CD4-positive, alpha-beta T cell treated with Interleukin-1 beta for 1 hour (primary cell): ENCODE results near the gene SMTNL1.
A peak's percentile ranks its signal among the peaks of the same experiment; 100 is the strongest.

Experiments used
- DNase-seq, 2 donors: peaks; one replicate each; pipeline ENCODE4 v3.0.0-alpha.2; 2020 to 2022

The SMTNL1 gene, protein sequence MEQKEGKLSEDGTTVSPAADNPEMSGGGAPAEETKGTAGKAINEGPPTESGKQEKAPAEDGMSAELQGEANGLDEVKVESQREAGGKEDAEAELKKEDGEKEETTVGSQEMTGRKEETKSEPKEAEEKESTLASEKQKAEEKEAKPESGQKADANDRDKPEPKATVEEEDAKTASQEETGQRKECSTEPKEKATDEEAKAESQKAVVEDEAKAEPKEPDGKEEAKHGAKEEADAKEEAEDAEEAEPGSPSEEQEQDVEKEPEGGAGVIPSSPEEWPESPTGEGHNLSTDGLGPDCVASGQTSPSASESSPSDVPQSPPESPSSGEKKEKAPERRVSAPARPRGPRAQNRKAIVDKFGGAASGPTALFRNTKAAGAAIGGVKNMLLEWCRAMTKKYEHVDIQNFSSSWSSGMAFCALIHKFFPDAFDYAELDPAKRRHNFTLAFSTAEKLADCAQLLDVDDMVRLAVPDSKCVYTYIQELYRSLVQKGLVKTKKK

DNA sequence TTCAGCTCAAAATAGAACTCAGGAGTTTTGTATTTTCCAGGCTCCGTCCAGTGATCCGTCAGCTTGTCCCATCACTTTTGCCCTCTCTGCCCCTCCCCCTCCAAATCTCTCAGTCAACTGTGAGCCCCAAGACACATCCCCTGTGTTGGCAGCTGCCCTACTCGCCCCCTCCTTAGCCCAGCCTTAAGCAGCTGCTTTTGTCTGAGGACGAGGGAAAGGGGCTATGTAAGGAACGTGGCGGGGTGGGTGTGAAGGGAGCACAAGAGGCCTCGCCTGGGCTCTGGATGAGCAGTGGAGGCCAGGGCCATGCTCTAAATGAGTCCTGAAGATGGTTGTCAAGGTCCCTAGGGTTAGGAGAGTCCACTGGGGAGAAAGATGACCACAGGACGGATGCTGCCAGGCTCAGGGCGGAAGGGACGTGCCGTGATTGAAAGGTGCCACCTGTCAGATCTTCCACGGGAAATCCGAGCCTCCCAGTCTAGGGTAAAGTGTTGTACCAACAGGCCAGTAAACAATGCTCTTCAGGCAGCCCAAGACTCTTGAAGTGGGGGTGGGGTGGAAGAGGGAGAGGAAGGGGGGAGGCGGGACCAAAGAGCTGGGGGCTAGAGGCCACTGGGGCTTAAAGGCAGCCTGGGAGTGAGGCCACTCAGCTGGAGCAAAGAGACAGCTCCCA lies at the start of gene SMTNL1:
SMTNL1 (plus strand) TSS at position 649 of the 673 bp plus-strand sequence. CDS start 5,048 bp downstream, outside the sequence.
- DNase-seq: no peak

DNA sequence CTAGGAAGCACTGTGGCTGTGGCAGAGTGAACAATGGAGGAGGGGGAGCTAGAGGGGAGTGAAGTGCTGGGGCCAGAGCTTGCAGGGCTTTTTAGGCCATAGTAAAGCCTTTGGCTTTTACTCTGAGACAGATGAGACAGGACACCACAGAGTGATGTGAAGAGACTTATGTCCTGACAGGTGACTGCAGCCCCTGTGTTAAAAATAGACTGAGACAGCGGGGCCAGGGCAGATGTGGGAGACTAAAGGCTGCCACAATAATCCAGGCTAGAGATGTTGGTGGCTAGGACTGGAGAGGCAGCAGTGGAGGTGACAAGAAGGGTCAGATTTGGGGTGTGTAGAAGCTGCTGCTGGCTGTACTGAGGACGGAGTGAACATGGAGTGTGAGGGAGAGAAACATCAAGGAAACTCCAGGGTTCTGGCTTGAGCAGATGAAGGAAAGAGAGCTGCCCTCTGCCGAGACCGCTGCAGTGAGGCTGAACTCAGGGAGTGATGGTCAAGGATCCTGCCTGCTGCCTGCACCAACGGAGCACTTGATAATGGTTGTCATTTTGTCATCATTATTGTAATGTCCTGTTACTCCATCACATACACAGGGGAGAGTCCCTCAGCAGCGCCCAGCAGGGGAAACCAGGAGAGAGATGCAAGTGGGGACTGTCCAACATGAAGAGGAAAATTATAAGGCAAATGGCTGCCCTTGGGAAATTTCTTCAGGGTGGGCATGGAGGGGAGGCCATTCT lies 49.3 kb upstream of the SMTNL1 start:
- DNase-seq: no peak

DNA sequence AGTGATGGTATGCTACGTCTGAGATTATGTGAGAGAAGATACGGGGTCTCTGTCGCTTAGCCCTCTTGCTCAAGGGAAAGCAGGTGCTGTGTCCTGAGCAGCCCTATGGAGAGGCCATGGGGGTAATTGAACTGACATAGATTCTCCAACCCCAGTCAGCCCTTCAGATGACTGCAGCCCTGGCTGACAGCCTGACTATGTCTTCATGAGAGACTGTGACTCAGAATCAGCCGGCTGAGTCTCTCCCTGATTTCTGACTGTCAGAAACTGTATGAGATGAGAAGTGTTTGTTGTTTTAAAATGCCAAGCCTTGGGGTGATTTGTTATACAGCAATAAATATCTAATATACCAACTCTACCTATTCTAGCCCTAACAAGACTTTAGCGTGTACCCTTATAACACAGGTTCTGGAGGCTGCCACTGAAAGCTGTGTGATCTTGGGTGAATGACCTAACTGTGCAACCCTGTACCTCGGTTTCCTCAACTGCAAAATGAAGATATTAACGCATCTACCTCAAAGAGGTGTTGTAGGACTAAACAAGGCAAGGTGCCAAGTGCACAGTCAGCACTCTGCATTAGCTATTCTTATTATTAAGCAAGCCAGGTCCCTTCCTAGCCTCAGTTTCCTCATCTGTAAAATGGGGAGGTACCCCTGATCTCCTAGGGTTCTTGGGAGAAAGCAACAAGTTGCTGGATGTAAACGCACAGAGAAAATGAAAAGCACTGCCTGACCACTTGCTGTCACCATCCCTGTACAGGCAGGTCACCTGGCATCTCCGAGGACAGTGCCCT lies 46.7 kb upstream of the SMTNL1 start:
- DNase-seq: no peak

DNA sequence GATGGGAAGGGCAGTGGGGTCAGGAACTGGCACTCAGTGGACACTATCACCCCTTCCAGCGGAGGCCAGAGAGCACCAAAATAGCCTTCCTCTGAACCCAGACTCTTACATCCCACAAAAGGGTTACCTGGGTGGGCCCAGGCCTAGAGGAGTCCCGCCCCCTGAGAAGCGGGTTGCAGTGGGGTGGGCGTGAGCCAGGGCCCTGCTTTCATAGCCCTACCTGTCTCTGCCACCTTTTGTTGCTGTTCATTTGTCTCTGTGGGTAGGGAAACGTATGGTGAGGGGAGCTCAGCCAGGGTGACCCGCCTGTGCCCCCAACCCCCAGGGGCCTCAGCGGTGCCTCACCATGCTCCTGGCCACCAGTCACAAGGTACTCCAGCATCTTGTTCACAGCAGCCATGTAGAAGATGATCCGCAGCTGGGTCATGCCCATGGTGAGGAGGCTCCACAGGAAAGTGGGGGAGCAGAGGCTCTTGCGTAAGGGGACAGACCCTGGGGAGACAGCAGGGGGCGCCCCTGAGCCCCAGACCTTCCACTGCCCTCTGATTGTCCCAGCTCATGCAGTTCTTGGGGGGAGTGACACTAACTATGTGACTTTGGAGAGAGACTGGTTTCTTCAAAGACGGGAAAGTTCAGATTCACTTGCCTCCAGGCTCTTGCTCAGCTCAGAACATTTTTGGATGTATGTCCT lies 45.9 kb upstream of the SMTNL1 start:
- DNase-seq: peak; percentile 43 to 52

DNA sequence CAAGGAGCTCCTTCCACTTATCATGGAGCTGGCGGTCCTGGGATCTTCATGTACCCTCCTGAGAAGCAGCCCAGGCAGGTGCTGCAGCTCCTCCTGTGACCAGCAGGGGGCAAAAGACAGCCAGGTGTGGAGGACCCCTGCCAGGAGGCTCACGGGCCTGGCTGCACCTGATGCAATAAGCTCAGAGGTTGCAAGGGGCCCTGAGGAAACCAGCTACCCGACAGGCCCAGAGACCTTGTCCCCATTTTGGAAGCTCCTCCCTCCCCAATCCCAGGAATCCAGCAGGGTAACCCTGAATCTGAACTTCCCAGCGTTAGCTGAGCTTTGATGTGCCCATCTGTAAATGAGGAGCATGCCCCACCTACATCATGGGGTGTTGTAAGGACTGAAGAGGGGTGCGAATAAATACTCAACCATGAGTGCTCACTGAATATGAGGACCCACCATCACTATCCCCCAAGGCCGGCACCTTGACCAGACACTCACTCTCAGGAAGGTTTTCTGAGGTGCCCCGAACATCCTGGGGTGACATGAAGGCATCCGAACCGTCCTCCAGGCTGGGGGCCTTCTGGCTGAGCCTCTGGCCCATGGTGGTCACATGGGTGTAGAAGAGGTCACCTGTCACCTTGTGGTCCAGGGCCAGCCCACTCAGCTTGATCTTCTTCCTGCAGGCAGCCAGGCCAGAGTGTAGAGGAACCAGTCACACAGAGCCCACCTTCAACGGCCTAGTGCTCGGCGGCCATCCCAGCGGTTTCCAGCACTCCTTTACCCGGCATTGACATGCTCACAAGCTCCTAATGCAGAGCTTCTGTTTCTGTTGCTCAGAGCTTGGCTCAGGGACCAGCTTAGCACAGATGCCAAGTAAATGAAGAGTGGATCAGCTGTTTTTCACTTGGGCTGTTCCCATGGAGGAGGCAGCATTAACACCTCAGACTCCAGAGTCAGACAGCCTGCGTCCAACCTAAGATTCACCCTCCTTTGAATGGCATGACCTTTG lies 43.6 kb upstream of the SMTNL1 start:
- DNase-seq: peak; percentile 67 to 75

DNA sequence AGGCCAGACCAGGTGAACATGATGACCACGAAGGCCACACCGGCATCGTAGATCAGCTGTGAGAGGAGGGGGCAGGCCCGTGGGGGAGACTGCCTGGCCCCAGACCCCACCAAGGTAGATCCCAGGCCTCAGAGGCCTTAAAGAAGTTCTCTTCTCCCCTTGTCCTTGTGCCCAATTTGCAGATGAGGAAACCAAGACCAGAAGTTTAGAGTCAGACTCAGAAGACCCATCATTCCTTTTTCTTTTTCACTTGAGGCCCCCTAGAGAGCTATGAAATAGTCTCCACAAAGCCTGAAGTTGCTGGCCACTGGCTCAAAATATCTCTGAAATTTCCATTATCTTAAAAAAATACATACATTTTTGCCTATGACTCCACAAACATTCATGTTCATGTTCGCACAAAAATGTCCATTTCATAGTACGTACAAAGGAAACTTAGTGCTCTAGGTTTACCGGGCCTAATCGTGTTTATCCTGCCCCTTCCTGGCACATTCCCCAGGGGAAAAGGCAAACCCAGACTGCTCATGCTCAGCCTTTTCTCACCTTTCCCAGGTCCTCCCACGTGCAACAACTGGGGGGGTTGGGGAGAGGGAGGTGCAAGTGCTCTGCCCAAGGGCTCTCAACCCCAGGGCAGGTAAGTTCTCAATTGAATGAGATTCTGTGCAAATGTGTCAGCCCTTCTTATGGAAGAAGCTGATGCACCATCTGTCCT lies 41.1 kb upstream of the SMTNL1 start:
- no peak for DNase-seq

DNA sequence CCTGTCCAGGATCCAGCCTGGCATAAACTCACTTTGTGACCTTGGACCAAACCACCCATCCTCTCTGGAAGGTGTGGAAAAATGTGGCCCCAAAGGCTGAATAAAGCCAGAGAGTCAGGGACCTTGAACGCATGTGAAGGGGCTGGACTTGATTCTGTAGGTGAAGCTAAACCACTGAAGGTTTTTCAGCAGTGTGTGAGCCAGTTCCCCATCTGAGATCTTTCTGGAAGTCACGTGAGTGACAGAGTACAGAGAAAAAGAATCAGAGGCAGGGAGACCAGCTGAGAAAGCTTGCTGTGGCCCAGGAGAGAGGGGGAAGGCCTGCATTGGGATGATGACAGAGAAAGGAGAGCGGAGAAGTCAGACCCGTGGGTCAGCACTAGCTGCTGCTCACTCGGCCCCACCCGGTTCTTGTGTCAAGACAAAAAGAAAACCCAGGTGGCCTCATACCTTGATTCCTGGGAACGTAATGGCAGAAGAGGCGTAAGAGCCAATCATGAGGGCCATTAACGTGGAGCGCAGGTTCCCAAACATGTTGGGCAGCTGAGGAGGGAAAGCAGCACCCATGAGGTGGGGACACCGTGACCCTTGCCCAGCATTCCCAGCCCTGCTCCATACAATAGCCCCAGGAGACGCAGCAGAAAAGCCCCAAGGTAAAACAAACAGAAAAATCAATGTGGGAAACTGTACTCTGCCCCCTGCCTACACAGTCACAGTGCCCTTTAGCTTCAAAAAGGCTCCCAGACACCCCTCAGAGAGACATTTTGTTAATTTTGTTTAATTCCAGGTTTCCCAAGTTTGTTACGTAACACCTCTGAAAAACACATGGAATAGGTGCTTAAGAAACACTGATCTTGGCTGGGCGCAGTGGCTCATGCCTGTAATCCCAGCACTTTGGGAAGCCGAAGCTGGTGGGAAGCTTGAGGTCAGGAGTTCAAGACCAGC lies 39.8 kb upstream of the SMTNL1 start:
- no peak for DNase-seq

DNA sequence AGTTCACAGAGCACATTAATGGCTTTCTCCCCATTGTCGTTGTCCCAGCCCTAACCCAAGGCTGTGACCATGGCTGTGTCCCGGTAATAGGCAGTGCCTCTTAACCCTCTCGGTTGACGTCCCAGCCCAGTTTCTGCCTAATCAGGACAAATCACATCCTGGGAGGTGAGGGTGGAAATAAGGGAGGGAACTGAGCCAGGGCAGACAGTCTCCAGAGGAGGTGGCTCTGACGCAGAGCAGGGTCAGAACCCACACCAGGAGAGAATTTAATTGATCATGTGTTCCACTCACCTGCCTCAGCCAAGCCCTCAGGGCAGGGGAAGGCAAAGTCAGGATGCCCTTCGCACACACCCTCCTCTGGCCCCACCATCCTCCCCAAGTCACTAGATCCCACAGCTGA lies 38.9 kb upstream of the SMTNL1 start:
- DNase-seq: no peak

DNA sequence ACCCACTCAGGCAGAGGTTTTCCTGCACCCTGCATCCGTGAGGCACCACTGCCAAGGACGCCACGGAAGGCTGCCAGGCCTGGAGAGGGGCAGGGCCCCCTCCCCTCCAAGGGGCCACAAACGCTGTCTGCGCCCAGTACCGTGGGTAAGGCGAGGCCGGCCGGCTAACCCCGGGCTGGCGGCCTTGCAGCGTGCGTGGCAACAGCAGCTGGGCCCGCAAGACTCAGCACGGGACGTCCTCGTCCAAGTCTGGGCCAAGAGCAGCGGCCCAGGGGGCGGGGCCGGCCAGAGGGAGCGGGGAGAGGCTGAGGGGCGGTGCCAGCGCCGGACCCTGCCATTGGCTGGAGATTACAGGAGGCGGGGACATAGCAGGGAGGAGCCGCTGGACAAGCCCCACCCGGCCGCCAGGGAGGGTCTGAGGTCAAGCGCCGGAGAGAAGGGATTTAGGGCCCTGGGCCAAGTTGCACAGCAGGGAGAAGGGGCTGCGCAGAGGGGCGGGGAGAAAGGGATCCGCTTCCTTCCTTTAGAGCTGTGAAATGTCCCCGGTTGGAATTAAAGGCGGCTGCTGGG lies 37.9 kb upstream of the SMTNL1 start:
- peak; percentile 37 to 77 for DNase-seq

DNA sequence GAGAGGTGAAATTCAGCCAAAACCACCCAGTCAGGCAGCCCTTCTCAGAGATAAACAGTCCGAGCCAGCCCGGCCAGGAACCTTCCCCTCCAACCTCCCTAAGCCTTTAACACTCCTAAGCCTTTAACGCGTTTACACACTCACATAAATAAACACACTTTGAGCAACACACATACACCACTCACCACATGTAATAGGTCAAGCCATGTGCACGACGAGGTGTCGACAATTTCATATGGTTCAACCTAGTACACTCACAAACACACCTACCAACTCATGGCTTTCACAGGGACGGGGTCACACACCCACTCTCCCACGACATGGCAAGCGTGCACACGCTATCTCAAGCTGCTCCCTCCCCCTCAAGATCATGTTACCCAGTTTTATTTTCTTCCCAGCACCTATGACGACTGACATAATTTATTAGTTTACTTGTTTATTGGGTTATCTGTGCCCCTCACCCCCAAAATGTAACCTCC lies 37.4 kb upstream of the SMTNL1 start:
- DNase-seq: no peak

DNA sequence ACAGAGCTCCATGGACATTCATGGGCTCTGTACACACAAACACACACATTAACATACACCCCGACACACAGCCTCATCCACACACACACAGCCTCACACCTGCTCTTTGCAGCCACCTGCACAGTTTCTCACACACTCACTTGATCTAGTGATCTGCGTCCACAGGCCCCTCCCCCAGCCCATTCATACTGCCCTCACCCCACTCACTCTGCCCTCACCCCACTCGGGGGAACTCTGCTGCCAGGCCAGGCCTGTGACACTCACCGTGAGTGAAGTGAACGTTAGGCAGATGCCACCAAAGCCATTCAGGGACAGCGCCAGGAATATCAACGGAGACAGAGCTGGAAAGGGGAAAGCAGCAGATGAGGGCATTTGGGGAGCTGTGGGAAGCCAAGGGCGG lies 36.9 kb upstream of the SMTNL1 start:
- no peak for DNase-seq

DNA sequence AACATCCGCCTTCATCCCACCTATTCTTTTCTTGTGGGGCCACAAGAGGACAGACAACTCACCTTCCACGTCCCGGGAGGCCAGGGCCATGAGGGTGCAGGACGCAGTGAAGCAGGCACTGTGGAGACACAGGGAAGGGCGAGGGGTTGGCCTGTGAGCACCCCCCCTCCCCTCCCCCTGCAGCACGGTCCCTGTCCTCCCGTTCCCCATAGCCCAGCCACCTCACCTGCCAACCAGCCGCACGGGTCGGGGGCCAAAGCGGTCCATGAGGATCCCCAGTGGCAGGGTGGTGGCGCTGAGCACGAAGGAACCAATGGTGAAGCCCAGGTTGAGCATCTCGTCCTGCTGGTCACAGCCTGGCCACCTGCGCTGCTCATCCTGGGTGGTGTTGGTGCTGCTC lies 36.5 kb upstream of the SMTNL1 start:
- no peak for DNase-seq

DNA sequence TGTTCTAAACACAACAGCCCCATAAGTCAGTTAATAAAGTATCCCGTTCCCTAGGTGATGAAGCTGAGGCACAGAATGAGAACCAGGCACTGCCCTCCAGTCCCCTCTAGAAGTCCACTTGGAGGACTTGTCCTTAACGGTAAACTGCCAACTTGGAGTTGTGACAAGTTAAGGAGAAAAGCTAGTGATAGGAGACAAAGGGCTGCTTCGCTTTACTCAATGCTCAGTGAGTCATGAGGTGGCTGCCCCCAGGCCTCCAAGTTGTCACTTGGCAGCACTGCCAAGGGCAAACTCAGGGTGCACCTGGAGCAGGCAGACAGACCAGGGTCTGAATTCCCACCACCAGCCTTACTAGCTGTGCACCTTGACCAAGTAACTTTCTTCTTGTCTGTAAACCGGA lies 35.4 kb upstream of the SMTNL1 start:
- DNase-seq: no peak

DNA sequence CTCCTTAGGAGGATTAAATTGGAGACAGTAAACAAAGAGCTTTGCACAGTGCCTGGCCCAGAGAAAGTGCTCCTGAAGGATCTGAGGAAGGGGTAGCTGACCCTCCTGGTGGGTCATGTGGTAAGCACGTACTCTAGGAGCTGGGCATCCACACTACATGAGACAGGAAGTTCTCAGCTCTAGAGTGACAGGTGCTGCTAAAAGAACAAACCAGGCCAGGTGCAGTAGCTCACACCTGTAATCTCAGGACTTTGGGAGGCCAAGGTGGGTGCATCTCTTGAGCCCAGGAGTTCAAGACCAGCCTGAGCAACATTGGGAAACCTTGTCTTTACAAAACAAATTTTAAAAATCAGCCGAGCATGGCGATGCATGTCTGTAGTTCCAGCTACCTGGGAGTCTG lies 35.0 kb upstream of the SMTNL1 start:
- no peak for DNase-seq

DNA sequence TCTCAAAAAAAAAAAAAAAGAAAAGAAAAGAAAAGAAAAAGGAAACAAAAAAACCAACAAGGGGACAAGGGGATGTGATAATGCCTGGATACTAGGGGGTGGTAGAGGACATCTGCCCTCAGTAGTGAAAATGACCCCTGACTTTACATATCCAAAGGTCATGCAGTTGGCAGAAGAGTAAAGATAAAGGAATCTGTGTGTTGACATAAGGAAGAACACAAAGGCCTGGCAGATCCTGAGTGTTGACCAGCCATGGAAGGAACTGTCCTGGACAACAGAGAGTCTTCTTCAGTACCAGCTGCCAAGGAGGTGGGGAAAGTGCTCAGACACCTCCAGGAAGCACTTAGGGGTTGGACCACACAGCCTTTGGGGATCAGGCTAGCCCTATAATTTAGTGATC lies 34.5 kb upstream of the SMTNL1 start:
- no peak for DNase-seq

DNA sequence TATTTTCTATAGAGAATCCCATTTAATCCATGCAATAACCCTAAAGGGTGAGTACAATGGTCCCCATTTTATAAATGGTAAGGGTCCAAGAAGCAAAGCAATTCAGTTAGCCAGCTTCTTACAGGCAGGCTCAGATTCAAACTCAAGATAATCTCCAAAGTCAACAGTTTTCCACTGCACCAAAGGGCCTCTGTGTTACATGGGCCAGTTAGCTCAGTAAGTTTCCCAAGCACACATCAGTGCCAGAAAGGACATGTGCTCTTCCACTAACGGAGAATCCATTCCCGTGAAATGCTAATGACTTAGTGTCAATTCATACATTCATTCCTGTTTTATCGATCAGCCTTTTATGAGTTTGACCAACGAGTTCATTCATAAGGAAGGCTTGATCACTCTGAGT lies 32.9 kb upstream of the SMTNL1 start:
- no peak for DNase-seq

DNA sequence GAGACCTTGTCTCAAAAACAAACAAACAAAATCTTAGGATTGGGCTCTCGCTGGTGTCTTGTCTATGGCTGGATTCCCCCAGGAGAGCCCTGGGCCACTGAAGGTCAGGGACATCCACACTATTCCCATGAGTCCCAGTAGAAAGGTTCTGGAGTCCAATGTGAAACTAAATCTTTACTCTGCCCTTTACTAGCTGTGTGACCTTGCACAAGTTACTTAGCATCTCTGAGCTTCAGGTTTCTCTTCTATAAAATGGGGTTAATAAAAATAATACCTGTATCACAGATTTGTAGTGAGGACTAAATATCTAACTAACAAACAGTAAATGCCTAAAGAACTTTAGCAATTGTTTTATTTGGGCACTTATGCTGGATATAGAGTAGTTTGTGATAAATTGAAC lies 30.9 kb upstream of the SMTNL1 start:
- DNase-seq: no peak
